HG03103 (cell line): ENCODE measurements around the gene CCDC15.

Experiments
- ATAC-seq: cut with Tn5 transposase; IDR thresholded peaks from one replicate; pipeline ENCODE4 v1.9.1; 2021; ENCODE audit warnings: low read depth; ENCODE audit not compliant: unreplicated experiment

The CCDC15 gene

GRCh38 chr11:124953753-124954589 is at the start of gene CCDC15:
TSS of gene CCDC15 (plus strand) at chr11:124954202. CDS start at chr11:124954733, 531 bp downstream.
- ATAC-seq, result peak; percentile 100

GRCh38 chr11:124915541-124916369 is 38.2 kb upstream of the CCDC15 start:
- no peak for ATAC-seq

- no peak for ATAC-seq
Observed at GRCh38 chr11:124916370-124916710, 37.7 kb upstream of the CCDC15 start.

- no peak for ATAC-seq
Observed at GRCh38 chr11:124917115-124917637, 36.8 kb upstream of the CCDC15 start.

- ATAC-seq, result no peak
Observed at GRCh38 chr11:124918950-124919349, 35.1 kb upstream of the CCDC15 start, which contains the start of gene HEPN1. TSS of gene HEPN1 (plus strand) at chr11:124919250.

GRCh38 chr11:124919898-124920297 is 34.1 kb upstream of the CCDC15 start:
- ATAC-seq, result no peak

GRCh38 chr11:124920356-124920755 is 33.6 kb upstream of the CCDC15 start:
- no peak for ATAC-seq

GRCh38 chr11:124920870-124921609 is 33.0 kb upstream of the CCDC15 start:
- ATAC-seq, result no peak

GRCh38 chr11:124922831-124923230 is 31.2 kb upstream of the CCDC15 start:
- no peak for ATAC-seq

GRCh38 chr11:124923296-124923695 is 30.7 kb upstream of the CCDC15 start:
- ATAC-seq, result no peak

- no peak for ATAC-seq
Observed at GRCh38 chr11:124928942-124929665, 24.9 kb upstream of the CCDC15 start.

GRCh38 chr11:124930799-124931198 is 23.2 kb upstream of the CCDC15 start:
- peak; percentile 82 for ATAC-seq

- ATAC-seq, result no peak
Observed at GRCh38 chr11:124934862-124935547, 19.0 kb upstream of the CCDC15 start.

- no peak for ATAC-seq
Observed at GRCh38 chr11:124935548-124936514, 18.2 kb upstream of the CCDC15 start, which contains the start of gene HEPACAM. TSS of gene HEPACAM (minus strand) at chr11:124936047. CDS start at chr11:124936006, 41 bp downstream.

- no peak for ATAC-seq
Observed at GRCh38 chr11:124937336-124937935, 16.6 kb upstream of the CCDC15 start.

GRCh38 chr11:124938206-124938765 is 15.7 kb upstream of the CCDC15 start:
- ATAC-seq, result no peak

GRCh38 chr11:124938970-124939369 is 15.0 kb upstream of the CCDC15 start:
- ATAC-seq, result no peak
